K562 (cell line): ENCODE results near the gene SLC8A2. TPM values are rescaled to one million over a fixed set of nuclear protein-coding genes. Genes with fewer than 3 reads are reported as not detected.

Source experiments
- FOSL1 ChIP-seq: fragments of 200-800 bp; sonication (Bioruptor generic); conservative IDR thresholded peaks from 2 replicates; pipeline ENCODE4 v1.6.1; 2016; ENCODE audit warnings: missing genetic modification characterization, missing compliant biosample characterization
- GABPB1 ChIP-seq: sonication (generic); formaldehyde crosslinking; IDR thresholded peaks from 2 replicates; pipeline ENCODE4 v1.8.0; 2022; ENCODE audit warnings: mild to moderate bottlenecking, missing genetic modification reagents
- HDGF ChIP-seq: fragments of 450-650 bp; IDR thresholded peaks from 2 replicates; pipeline ENCODE4 v1.6.1; 2016
- IRF9 ChIP-seq: fragments of 450-650 bp; IDR thresholded peaks from 2 replicates; pipeline ENCODE4 v1.6.1; 2016; ENCODE audit warnings: missing biosample characterization, missing genetic modification characterization
- MLLT1 ChIP-seq, 2 experiments: fragments of 450-650 bp; IDR thresholded peaks; 2 replicates each; pipeline ENCODE4 v1.6.1; 2016
- MNT ChIP-seq, 2 experiments: fragments of 450-650 bp; conservative IDR thresholded peaks; 2 replicates each; pipeline ENCODE4 v1.6.1; 2017; ENCODE audit warnings: mild to moderate bottlenecking in 2 of 2, moderate library complexity in 2 of 2
- MYNN ChIP-seq, 2 experiments: sonication (generic); formaldehyde crosslinking in 1 of 2; IDR thresholded peaks; 2 replicates each; pipeline versions ENCODE4 v1.5.0 to v1.6.1; 2016 to 2020; ENCODE audit warnings: antibody characterized with exemption in 1 of 2, missing genetic modification reagents in 1 of 2
- NUFIP1 ChIP-seq: fragments of 450-650 bp; IDR thresholded peaks from 2 replicates; pipeline ENCODE4 v1.6.1; 2018; ENCODE audit not compliant: partially characterized antibody
- POLR2AphosphoS5 ChIP-seq: IDR thresholded peaks from 2 replicates; pipeline ENCODE4 v1.6.1; 2011; ENCODE audit warnings: mild to moderate bottlenecking, low read depth, low read length, moderate library complexity; ENCODE audit not compliant: control insufficient read depth, insufficient read depth
- POLR2G ChIP-seq: fragments of 200-400 bp; formaldehyde crosslinking; IDR thresholded peaks from 2 replicates; pipeline ENCODE4 v1.6.1; 2017; ENCODE audit warnings: low read depth, mild to moderate bottlenecking, antibody characterized with exemption, low read length, moderate library complexity
- RNF2 ChIP-seq: sonication (generic); IDR thresholded peaks from 2 replicates; pipeline ENCODE4 v1.6.1; 2016
- RNF219 ChIP-seq: fragments of 250-450 bp; sonication (Bioruptor Pico); IDR thresholded peaks from 2 replicates; pipeline ENCODE4 v1.5.0; 2022; ENCODE audit warnings: mild to moderate bottlenecking
- TARDBP ChIP-seq: fragments of 450-650 bp; IDR thresholded peaks from 2 replicates; pipeline ENCODE4 v1.6.1; 2016
- ZNF133 ChIP-seq: fragments of 250-450 bp; sonication (Bioruptor Pico); IDR thresholded peaks from 2 replicates; pipeline ENCODE4 v1.4.0; 2020; ENCODE audit warnings: mild to moderate bottlenecking
- ZNF436 ChIP-seq: fragments of 250-450, 450-650 bp; sonication (Bioruptor Pico); formaldehyde crosslinking; IDR thresholded peaks from 2 replicates; pipeline ENCODE4 v1.7.0; 2020; ENCODE audit warnings: mild to moderate bottlenecking
- ZNF592 ChIP-seq: fragments of 450-650 bp; IDR thresholded peaks from 2 replicates; pipeline ENCODE4 v1.6.1; 2017; ENCODE audit warnings: antibody characterized with exemption, mild to moderate bottlenecking
- polyA plus RNA-seq, 8 experiments: library from polyadenylated mRNA; depleted of rRNA in 4 of 8; stranded (reverse) in 5 of 8; unstranded in 3 of 8; fragments of >200 nt; fragmentation: Nextera tagmentation in 2 of 8; fragmentation: Illumina TruSeq in 1 of 8; extraction: Ambion mirVana in 2 of 8; extraction: Trizol in 1 of 8; gene quantifications; 2 replicates each; pipeline versions ENCODE4 v1.2.1 to v1.2.3, GENCODE V29; 2011 to 2014; ENCODE audit warnings: inconsistent platforms in 1 of 8, missing spikeins in 1 of 8
- total RNA-seq, 7 experiments: library from RNA; depleted of rRNA in 6 of 7; stranded (reverse); fragments of >200 nt in 6 of 7; fragmentation: Illumina TruSeq in 2 of 7; extraction: Trizol in 2 of 7; gene quantifications; 2 replicates each; pipeline versions ENCODE4 v1.2.1 to v1.2.3, GENCODE V29; 2011 to 2021; ENCODE audit warnings: low replicate concordance in 1 of 7

Gene SLC8A2
- total and polyA plus RNA-seq, 9 of the 15 experiments (the other 6 are each of a cell fraction or from before 2014, with no cell fraction given) = 0.07 to 0.66 (median 0.24) TPM; not detected in 3

- TF ChIP-seq IRF9 (no peak), POLR2AphosphoS5 (peak; percentile 46; the same call in 1 of the 2 replicates), MLLT1 (IDR thresholded peaks at IDR 0.05) (peak; percentile 42 to 56; a peak in 1 of 4 replicates), FOSL1 (tag) (no peak), RNF2 (no peak), GABPB1 (CRISPR knock-in tag) (no peak), ZNF436 (no peak), NUFIP1 (no peak), TARDBP (no peak), ZNF133 (CRISPR knock-in tag) (no peak), ZNF592 (no peak), POLR2G (no peak), RNF219 (CRISPR knock-in tag) (no peak), MNT (conservative IDR thresholded peaks at IDR 0.05) (no peak), MYNN (IDR thresholded peaks at IDR 0.05) (no peak), MYNN (CRISPR knock-in tag; IDR thresholded peaks at IDR 0.05) (no peak; the same call in 1 of the 2 replicates), HDGF (peak; percentile 81; the same call in 1 of the 2 replicates)
These were observed 44.2 kb downstream of the SLC8A2 start (continued) for GRCh38 chr19:47427241-47428176.
